IMR-90 (cell line): Measurements from ENCODE around the gene INPP5E. TPM values are rescaled to one million over a fixed set of nuclear protein-coding genes. Genes with fewer than 3 reads are reported as not detected.

Source experiments
- ATAC-seq: fragments of 200-7000 bp; cut with Tn5 transposase; 2 replicates; pipeline ENCODE4 v1.9.1; 2020; ENCODE audit warnings: low read depth, mild to moderate bottlenecking, moderate library complexity
- BruUV-seq: library from RNA; stranded (reverse); fragments of 400-500 nt; replicated peaks from 2 replicates; lab custom pipeline; 2021; lab: Mats Ljungman, UMichigan
- CTCF ChIA-PET: fragments of 300-600 bp; formaldehyde crosslinking; extraction: SDS; loops from one replicate; lab custom pipeline; 2021; ENCODE audit warnings: antibody characterized with exemption; lab: Yijun Ruan, JAX
- POLR2A ChIA-PET: fragments of 300-600 bp; sonication (Branson Sonifier 250); formaldehyde crosslinking; loops from one replicate; lab custom pipeline; 2022; ENCODE audit warnings: antibody characterized with exemption; ENCODE audit not compliant: unreplicated experiment; lab: Charles Lee
- DNase-seq: peaks from one replicate; pipeline ENCODE4 v3.0.0; 2013
- H2AFZ ChIP-seq: replicated peaks from 2 replicates; pipeline ENCODE3; 2013; ENCODE audit warnings: low read length, mild to moderate bottlenecking; ENCODE audit not compliant: poor library complexity
- H2AK5ac ChIP-seq: 2 replicates; pipeline ENCODE4 v1.6.1; 2013; ENCODE audit warnings: low read depth, low read length, inconsistent platforms
- H2AK9ac ChIP-seq: replicated peaks from 2 replicates; pipeline ENCODE3; 2013; ENCODE audit warnings: mild to moderate bottlenecking, low read depth, low read length, moderate library complexity; ENCODE audit not compliant: poor library complexity
- H2BK120ac ChIP-seq: 2 replicates; pipeline ENCODE4 v1.6.1; 2013; ENCODE audit warnings: low read depth, low read length, inconsistent platforms
- H2BK15ac ChIP-seq: 3 replicates; pipeline ENCODE4 v1.6.1; 2013; ENCODE audit warnings: low read depth, low read length, inconsistent platforms
- H2BK20ac ChIP-seq: 2 replicates; pipeline ENCODE4 v1.6.1; 2013; ENCODE audit warnings: low read depth, mild to moderate bottlenecking, inconsistent platforms, low read length, moderate library complexity
- H2BK5ac ChIP-seq: 2 replicates; pipeline ENCODE4 v1.6.1; 2013; ENCODE audit warnings: mild to moderate bottlenecking, low read depth, low read length, inconsistent platforms; ENCODE audit not compliant: poor library complexity, severe bottlenecking
- H3K14ac ChIP-seq: replicated peaks from 2 replicates; pipeline ENCODE4 v1.6.1; 2013; ENCODE audit warnings: low read depth, low read length, inconsistent platforms
- H3K18ac ChIP-seq: 2 replicates; pipeline ENCODE4 v1.6.1; 2013; ENCODE audit warnings: low read depth, low read length, control low read depth
- H3K23ac ChIP-seq: 2 replicates; pipeline ENCODE4 v1.6.1; 2013; ENCODE audit warnings: low read depth, low read length, inconsistent platforms
- H3K27ac ChIP-seq: 2 replicates; pipeline ENCODE4 v1.5.1; 2013; ENCODE audit warnings: mild to moderate bottlenecking, control low read depth, low read length; ENCODE audit not compliant: insufficient read depth
- H3K27me3 ChIP-seq: 2 replicates; pipeline ENCODE4 v1.6.1; 2013; ENCODE audit warnings: low read length; ENCODE audit not compliant: control insufficient read depth, insufficient read depth
- H3K36me3 ChIP-seq: 2 replicates; pipeline ENCODE4 v1.6.1; 2013; ENCODE audit warnings: low read length, mixed read lengths; ENCODE audit not compliant: control insufficient read depth, insufficient read depth
- H3K4ac ChIP-seq: 2 replicates; pipeline ENCODE4 v1.6.1; 2013; ENCODE audit warnings: low read depth, low read length, inconsistent platforms
- H3K4me1 ChIP-seq: 2 replicates; pipeline ENCODE4 v1.6.1; 2013; ENCODE audit warnings: low read length, mixed read lengths; ENCODE audit not compliant: control insufficient read depth, insufficient read depth
- H3K4me2 ChIP-seq: 2 replicates; pipeline ENCODE4 v1.6.1; 2013; ENCODE audit warnings: low read depth, mild to moderate bottlenecking, control low read depth, low read length, moderate library complexity
- H3K4me3 ChIP-seq: 2 replicates; pipeline ENCODE4 v1.5.1; 2013; ENCODE audit warnings: low read depth, mild to moderate bottlenecking, control low read depth, low read length, moderate library complexity; ENCODE audit not compliant: insufficient read depth
- H3K56ac ChIP-seq: 2 replicates; pipeline ENCODE4 v1.6.1; 2013; ENCODE audit warnings: low read length, inconsistent platforms; ENCODE audit not compliant: insufficient read depth; ENCODE audit errors: extremely low read depth
- H3K79me1 ChIP-seq, 2 experiments: 2 replicates each; pipeline ENCODE4 v1.6.1; 2013; ENCODE audit warnings: low read length in 2 of 2, inconsistent platforms in 1 of 2, low read depth in 1 of 2
- H3K9ac ChIP-seq: 2 replicates; pipeline ENCODE4 v1.6.1; 2013; ENCODE audit warnings: low read depth, low read length, control low read depth
- H3K9me1 ChIP-seq: 2 replicates; pipeline ENCODE4 v1.6.1; 2013; ENCODE audit warnings: low read length, inconsistent platforms; ENCODE audit not compliant: insufficient read depth
- H3K9me3 ChIP-seq: 2 replicates; pipeline ENCODE4 v1.6.1; 2013; ENCODE audit warnings: low read length; ENCODE audit not compliant: control insufficient read depth, insufficient read depth
- H4K20me1 ChIP-seq: 2 replicates; pipeline ENCODE4 v1.6.1; 2013; ENCODE audit warnings: low read length, inconsistent platforms; ENCODE audit not compliant: insufficient read depth
- H4K5ac ChIP-seq: 2 replicates; pipeline ENCODE4 v1.6.1; 2013; ENCODE audit warnings: mild to moderate bottlenecking, low read depth, low read length, control low read depth
- H4K8ac ChIP-seq, 2 experiments: 2 replicates each; pipeline ENCODE4 v1.6.1; 2013; ENCODE audit warnings: low read depth in 2 of 2, low read length in 2 of 2, control low read depth in 1 of 2, inconsistent platforms in 1 of 2
- H4K91ac ChIP-seq: 2 replicates; pipeline ENCODE4 v1.6.1; 2013; ENCODE audit warnings: low read depth, low read length, inconsistent platforms; ENCODE audit not compliant: insufficient read depth
- BHLHE40 ChIP-seq: fragments of 150-350 bp; IDR thresholded peaks from 2 replicates; pipeline ENCODE4 v1.6.1; 2016; ENCODE audit warnings: mild to moderate bottlenecking, low read depth, low read length
- MXI1 ChIP-seq: IDR thresholded peaks from 2 replicates; pipeline ENCODE4 v1.6.1; 2012; ENCODE audit warnings: low read depth, mild to moderate bottlenecking, low read length, moderate library complexity, borderline replicate concordance
- POLR2A ChIP-seq: IDR thresholded peaks from 2 replicates; pipeline ENCODE4 v1.6.1; 2012; ENCODE audit warnings: mild to moderate bottlenecking, low read depth, low read length
- WGBS, 2 experiments: methylation state at CpG; one replicate each; pipeline versions ENCODE4 v1.1.5 to v1.1.7; 2013; ENCODE audit warnings: missing lambda C conversion rate in 2 of 2; ENCODE audit not compliant: insufficient read length in 1 of 2; ENCODE audit errors: extremely low coverage in 2 of 2; 5-methylcytosine and 5-hydroxymethylcytosine counted together
- dilution Hi-C: fragments of 300-500 bp; cut with HindIII; formaldehyde crosslinking; loops from one replicate; pipeline ENCODE4 v1.14.3; 2018; ENCODE audit warnings: low sequenced_read_pairs; ENCODE audit not compliant: unreplicated experiment
- in situ Hi-C: fragments of 300-500 bp; cut with MboI; formaldehyde crosslinking; loops from 3 replicates; pipeline ENCODE4 v1.14.3; 2019; ENCODE audit warnings: low sequenced_read_pairs, inconsistent platforms, mixed read lengths
- intact Hi-C: fragments of 100-400 bp; cut with micrococcal nuclease; formaldehyde crosslinking; loops from 2 replicates; pipeline ENCODE4 v1.10.0; 2022
- polyA plus RNA-seq, 3 experiments: library from polyadenylated mRNA; depleted of rRNA; stranded (reverse); fragments of >200 nt; gene quantifications; 2 replicates each; pipeline ENCODE4 v1.2.3, GENCODE V29; 2012; ENCODE audit warnings: low replicate concordance in 1 of 3
- total RNA-seq: library from RNA; depleted of rRNA; stranded (reverse); fragments of >200 nt; gene quantifications from 2 replicates; pipeline ENCODE4 v1.2.3, GENCODE V29; 2012
- TF ChIP-seq, protein P1 (sequence below): fragments of 150-350 bp; IDR thresholded peaks from 2 replicates; pipeline ENCODE4 v1.6.1; 2016; ENCODE audit warnings: low read depth, mild to moderate bottlenecking, low read length, moderate library complexity, borderline replicate concordance
- TF ChIP-seq, protein P2 (sequence below): fragments of 150-350 bp; IDR thresholded peaks from 2 replicates; pipeline ENCODE4 v1.6.1; 2017; ENCODE audit warnings: mild to moderate bottlenecking, antibody characterized with exemption, low read length, low read depth

The INPP5E gene
- total and polyA plus RNA-seq, 2 of the 4 experiments (the other 2 are of a cell fraction), result 1.6 to 9.4 TPM

DNA sequence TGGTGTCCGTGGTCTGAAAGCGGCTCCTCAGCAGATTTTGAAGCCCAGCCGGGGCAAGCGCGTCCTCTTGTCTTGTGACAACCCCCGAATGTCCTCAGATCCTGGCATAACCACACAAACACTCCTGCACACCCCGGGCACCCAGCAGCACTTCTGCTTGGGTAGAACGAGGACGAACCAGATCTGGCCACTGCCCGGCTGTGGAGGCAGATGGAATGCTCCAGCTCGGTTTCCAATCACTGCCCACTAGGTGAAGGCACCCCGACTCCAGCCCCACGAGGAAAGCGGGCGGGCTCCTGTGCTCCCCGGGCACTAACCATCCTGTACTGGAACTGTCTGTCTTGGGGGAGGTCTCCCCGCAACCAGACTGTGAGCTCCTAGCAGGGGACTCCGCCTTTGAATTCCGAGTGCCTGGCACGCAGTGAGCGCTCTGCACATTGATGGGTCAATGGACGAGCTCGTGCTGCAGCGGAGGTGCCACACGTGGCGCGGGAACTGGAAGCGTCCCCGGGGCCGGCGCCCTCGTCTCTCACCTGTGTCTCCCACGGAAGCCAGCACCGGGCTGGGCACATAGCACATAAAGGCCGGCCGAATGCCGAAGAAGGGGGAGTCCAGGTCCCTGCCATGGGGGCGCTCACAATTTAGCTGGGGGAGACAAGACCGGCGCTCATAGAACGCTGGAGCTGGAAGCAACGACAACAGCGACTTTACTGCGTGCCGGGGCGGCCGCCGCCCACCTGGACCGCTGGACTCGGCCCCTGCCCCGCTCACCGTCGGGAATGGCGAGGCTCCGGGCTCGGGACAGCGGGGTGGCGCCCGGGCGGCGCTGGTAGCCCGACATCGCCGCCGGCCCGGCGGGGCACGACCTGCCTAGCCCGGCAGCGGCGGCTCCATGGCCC lies 29.8 kb downstream of the INPP5E start:
- H3K4me2 ChIP-seq, result peak overlapping the region; percentile 87
- no peak overlapping the region for H2BK20ac ChIP-seq
- TF ChIP-seq, protein P1, sequence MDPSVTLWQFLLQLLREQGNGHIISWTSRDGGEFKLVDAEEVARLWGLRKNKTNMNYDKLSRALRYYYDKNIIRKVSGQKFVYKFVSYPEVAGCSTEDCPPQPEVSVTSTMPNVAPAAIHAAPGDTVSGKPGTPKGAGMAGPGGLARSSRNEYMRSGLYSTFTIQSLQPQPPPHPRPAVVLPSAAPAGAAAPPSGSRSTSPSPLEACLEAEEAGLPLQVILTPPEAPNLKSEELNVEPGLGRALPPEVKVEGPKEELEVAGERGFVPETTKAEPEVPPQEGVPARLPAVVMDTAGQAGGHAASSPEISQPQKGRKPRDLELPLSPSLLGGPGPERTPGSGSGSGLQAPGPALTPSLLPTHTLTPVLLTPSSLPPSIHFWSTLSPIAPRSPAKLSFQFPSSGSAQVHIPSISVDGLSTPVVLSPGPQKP, result no peak
- 0 out of 2 replicates have a peak, but pooled peaks have one; percentile 34 for TF ChIP-seq BHLHE40
- TF ChIP-seq MXI1, result peak; percentile 97
- peak; percentile 60 for TF ChIP-seq POLR2A
- TF ChIP-seq, protein P2, sequence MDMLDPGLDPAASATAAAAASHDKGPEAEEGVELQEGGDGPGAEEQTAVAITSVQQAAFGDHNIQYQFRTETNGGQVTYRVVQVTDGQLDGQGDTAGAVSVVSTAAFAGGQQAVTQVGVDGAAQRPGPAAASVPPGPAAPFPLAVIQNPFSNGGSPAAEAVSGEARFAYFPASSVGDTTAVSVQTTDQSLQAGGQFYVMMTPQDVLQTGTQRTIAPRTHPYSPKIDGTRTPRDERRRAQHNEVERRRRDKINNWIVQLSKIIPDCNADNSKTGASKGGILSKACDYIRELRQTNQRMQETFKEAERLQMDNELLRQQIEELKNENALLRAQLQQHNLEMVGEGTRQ, result peak; percentile 56; the same call in 1 of the 2 replicates
- peak overlapping the region; percentile 82 for H2AK5ac ChIP-seq
- DNase-seq (peak; percentile 22), ATAC-seq (peak; percentile 58)
- no peaks in the 10 kb centered on the region for H3K27me3 ChIP-seq
- H3K9me1 ChIP-seq, result peaks cover 8% of the 10 kb centered on the region; the same call in 1 of the 2 replicates
- dilution Hi-C loops, result no loop called here
- peak overlapping the region; percentile 82 for H3K4ac ChIP-seq
- peaks cover 43% of the 10 kb centered on the region for H3K36me3 ChIP-seq
- no peak overlapping the region for H4K5ac ChIP-seq
- intact Hi-C loops, result no loop called here
- POLR2A ChIA-PET, result no interaction called here
- H2AFZ ChIP-seq, result peak overlapping the region; percentile 91
- 1% methylated on average over 30 of the region's 71 CpGs; no CpG with 5 or more reads in 1 of the 2 experiments for WGBS, 2 experiments
- H2BK5ac ChIP-seq, result peak overlapping the region; percentile 59
- no peak overlapping the region for H3K18ac ChIP-seq
- peak overlapping the region; percentile 57 for H4K91ac ChIP-seq
- H4K20me1 ChIP-seq, result peaks cover 36% of the 10 kb centered on the region
- H2AK9ac ChIP-seq, result peak overlapping the region; percentile 98
- peak overlapping the region in 1 of 2 experiments; percentile 76; a peak in 1 of 4 replicates for H4K8ac ChIP-seq
- H3K79me1 ChIP-seq, result peaks cover 19 to 61% of the 10 kb centered on the region in 2 experiments
- peak overlapping the region; percentile 79 for H3K9ac ChIP-seq
- BruUV-seq, result no TSS peak
- H3K9me3 ChIP-seq, result no peaks in the 10 kb centered on the region
- H3K4me3 ChIP-seq, result peak overlapping the region; percentile 88
- CTCF ChIA-PET, result interaction anchor here (0.8 to 1.0 kb wide), 2 partner anchors 46 to 97 kb away, joined by 3 to 5 read pairs; partner anchors contain the start of gene DNLZ
- no peak overlapping the region for H2BK15ac ChIP-seq
- H3K14ac ChIP-seq, result peak overlapping the region; percentile 20
- in situ Hi-C loops, result no loop called here
- H2BK120ac ChIP-seq, result no peak overlapping the region
- H3K27ac ChIP-seq, result peak overlapping the region; percentile 74
- peaks cover 12% of the 10 kb centered on the region for H3K4me1 ChIP-seq
- peak overlapping the region; percentile 55; the same call in 1 of the 2 replicates for H3K23ac ChIP-seq
- peak overlapping the region; percentile 67 for H3K56ac ChIP-seq
